ENCODE data around the gene MRPS23. TPM values are rescaled to one million over a fixed set of nuclear protein-coding genes. Genes with fewer than 3 reads are reported as not detected.

MRPS23 gene
- total RNA-seq, 4 donors from 2014 or later, result 5.9 to 12.1 (median 9.3) TPM

DNA sequence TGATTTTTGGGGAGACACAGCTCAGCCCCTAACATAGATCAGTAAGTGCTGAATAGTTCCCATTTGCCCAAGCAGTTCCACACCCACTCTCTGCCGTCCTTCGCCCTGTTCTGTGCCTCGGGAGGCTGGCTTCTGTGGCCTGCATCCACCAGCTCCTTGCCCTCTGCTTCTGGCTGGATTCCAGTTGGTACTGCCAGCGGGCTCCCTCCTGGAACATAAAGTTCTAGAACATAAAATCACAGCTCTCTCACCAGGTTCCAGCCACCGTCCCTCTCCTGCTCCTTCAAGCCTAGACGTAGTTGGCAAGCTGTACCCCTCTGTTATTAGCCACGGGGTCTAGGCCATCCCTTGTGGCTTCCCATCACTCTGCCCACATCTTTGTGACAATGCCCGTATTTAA, 3.9 kb upstream of the MRPS23 start:
- TF ChIP-seq CTCF (IDR thresholded peaks at IDR 0.05; ENCODE audit: low read depth), result no peak

DNA sequence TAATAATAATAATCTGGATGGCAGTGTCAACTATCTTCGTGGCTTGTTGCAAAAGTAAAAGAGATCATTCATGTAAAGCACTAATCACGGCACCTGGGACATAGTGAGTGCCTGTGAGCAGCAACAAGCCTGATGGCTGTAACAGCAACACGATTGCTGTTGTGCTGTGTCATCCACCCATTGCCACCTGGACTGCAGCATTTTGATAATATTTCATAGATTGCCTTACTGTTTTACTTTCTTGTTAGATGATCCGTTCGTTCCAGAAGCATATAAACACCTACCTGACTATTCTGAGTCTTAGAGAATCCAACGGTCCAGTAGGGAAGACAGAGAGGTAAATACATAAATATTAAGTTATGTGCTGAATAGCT, 3.1 kb upstream of the MRPS23 start:
- TF ChIP-seq CTCF (IDR thresholded peaks at IDR 0.05; ENCODE audit: low read depth), result no peak

DNA sequence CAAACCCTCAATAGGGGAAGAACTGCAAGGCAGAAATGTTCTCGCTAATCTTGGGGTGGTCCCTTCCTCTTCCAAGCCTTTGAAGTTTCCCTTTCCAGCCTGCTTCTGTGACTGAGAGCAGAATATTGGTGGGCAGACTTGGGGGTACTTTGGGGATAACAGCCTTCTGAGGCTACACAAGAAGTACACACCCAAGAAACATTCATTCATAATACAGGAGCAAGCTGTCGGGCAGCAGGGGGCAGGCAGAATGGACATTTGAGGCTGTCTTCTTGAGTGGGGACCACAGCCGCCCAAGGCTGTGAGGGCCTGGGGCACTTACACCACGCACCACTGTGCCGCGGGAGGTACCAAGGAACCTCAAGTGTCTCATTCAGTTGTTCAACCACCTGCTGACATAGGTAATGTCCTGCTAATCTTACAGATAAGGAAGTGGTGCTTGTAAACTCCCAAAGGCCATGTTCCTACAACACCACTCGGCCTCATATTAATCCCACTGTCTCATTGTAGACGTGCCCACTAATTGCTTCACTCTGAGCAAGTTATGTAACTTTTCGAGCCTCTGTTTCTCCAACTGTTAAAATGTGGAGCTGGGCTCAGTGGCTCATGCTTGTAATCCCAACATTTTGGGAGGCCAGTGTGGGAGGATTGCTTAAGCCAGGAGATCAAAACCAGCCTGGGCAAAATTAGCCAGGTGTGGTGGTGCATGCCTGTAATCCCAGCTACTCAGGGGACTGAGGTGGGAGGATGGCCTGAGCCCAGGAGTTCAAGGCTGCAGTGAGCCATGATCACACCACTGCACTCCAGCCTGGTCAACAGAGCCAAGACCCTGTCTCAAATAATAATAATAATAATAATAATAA, 2.5 kb upstream of the MRPS23 start:
- TF ChIP-seq CTCF (IDR thresholded peaks at IDR 0.05; ENCODE audit: low read depth), result no peak

- TF ChIP-seq CTCF (IDR thresholded peaks at IDR 0.05; ENCODE audit: low read depth), result no peak
These were observed 526 bp downstream of the MRPS23 start for GRCh38 chr17:57849163-57849873.

DNA sequence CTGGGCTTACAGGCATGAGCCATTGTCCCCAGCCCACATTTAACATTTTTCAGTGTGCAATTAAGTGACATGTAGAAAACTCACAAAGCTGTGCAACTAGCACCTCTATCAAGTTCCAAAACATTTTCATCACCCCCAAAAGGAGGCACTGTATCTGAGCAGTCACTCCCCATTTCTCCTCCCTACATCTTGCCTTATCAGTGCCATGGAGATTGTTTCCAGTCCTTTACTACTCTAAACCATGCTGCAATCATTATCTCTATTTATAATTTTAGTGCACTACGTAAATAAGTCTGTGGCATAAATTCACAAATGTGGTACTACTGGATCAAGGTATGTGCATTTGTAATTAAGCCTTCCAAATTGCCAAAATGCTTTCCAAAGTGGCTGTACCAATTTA, 7.6 kb downstream of the MRPS23 start:
- no peak for TF ChIP-seq CTCF (IDR thresholded peaks at IDR 0.05; ENCODE audit: low read depth)

GRCh38 chr17:57839571-57839923, 10.3 kb downstream of the MRPS23 start:
- TF ChIP-seq CTCF (IDR thresholded peaks at IDR 0.05; ENCODE audit: low read depth), result no peak

DNA sequence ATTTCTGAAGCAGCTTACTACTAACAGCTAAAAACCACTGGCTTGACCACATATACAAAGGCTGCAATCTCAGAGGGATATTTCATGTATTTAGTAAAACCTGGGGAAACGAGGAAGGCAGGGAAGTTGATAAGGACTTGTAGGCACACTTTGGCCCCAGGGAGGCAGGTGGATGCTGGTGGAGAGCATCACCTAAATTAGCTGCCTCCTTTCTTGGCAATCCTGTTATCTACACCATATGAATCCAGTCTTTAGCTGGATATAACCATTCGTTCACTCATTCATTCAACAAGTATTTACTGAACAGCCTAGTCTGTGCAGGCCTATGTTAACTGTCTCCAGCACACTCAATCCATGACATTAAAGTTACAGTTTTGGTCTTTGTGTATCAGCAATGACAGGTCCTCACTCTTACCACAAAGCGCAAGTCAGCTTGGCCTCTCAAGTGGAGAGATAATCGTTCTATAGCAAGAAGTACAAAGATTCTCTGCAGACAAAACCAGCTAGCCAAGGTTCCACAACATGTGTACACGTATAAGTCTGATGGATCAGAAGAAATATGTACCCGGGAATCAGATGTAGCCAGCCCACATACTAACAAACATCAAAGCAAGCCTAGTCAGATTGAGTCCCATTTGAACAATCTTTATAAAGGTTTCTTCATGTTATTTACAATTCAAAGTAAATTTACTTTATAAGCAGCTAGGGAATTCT, 10.8 kb downstream of the MRPS23 start:
- TF ChIP-seq CTCF (IDR thresholded peaks at IDR 0.05; ENCODE audit: low read depth), result no peak
